Measurements from ENCODE around the gene SEL1L2.

The SEL1L2 gene

DNA sequence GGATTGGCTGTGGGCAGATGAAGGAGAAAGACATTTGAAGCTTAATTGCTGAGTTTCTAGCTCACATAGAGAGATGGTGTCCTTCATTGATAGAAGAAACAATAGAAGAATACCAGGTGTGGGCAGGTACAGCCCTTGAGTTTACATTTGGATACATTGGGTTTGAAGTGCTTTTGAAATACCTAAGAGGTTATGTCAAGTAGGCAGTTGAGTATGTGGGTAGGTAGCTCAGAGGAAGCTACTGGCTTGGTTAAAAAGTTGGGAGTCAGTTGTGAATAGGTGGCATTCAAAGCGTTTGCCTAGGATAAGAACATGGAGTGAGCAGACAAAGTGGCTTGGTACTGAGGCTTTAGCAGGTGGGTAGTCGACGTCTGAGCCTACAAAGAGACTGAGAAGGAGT, 180.6 kb downstream of the SEL1L2 start:
- H3K4me1 ChIP-seq (ENCODE audit: insufficient read depth, low read length), result no peaks in the 10 kb centered on the region
- H3K9me3 ChIP-seq (ENCODE audit: control insufficient read depth, insufficient read depth, low read length), result no peaks in the 10 kb centered on the region
- H3K9ac ChIP-seq (ENCODE audit: low read depth, low read length), result no peak overlapping the region
- peaks cover 32% of the 10 kb centered on the region for H3K36me3 ChIP-seq (ENCODE audit: insufficient read depth, low read length)

- Histone ChIP-seq H3K9ac (ENCODE audit: low read depth, low read length) (no peak overlapping the region), H3K36me3 (ENCODE audit: insufficient read depth, low read length) (peaks cover 32% of the 10 kb centered on the region), H3K4me1 (ENCODE audit: insufficient read depth, low read length) (no peaks in the 10 kb centered on the region), H3K9me3 (ENCODE audit: control insufficient read depth, insufficient read depth, low read length) (no peaks in the 10 kb centered on the region)
Observed at GRCh38 chr20:13809373-13809772, 181.0 kb downstream of the SEL1L2 start.

DNA sequence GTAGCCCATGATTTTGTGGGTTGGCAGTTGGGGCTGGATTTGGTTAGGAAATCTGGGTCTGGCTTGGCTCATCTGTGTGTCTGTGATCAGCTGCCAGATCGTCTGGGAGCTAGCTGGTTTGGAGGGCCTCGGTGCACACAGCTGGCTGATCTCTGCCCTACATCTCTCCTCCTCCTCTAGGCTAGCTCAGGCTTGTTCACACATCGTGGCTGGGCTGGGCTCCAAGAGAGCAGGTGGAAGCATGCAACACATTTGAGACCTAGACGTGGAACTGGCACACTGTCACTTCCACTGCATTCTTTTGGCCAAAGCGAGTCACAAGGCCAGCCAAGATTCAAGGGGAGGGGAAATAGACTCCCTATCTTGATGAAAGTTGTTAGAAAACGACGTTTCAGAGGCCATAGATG, 189.7 kb downstream of the SEL1L2 start:
- no peaks in the 10 kb centered on the region for H3K4me1 ChIP-seq (ENCODE audit: insufficient read depth, low read length)
- H3K9ac ChIP-seq (ENCODE audit: low read depth, low read length), result no peak overlapping the region
- no peaks in the 10 kb centered on the region; the same call in 1 of the 2 replicates for H3K9me3 ChIP-seq (ENCODE audit: control insufficient read depth, insufficient read depth, low read length)
- peaks cover 11% of the 10 kb centered on the region for H3K36me3 ChIP-seq (ENCODE audit: insufficient read depth, low read length)

GRCh38 chr20:13799974-13800373, 190.4 kb downstream of the SEL1L2 start:
- Histone ChIP-seq H3K9me3 (ENCODE audit: control insufficient read depth, insufficient read depth, low read length) (no peaks in the 10 kb centered on the region; the same call in 1 of the 2 replicates), H3K36me3 (ENCODE audit: insufficient read depth, low read length) (peaks cover 17% of the 10 kb centered on the region), H3K9ac (ENCODE audit: low read depth, low read length) (no peak overlapping the region), H3K4me1 (ENCODE audit: insufficient read depth, low read length) (no peaks in the 10 kb centered on the region)

Data from ES-I3 (cell line).